Sigmoid colon (tissue), 4 donors: ENCODE data around the gene DQX1.

ENCODE experiments used
- CTCF ChIP-seq, 4 experiments: fragments of 450-650 bp in 3 of 4; fragments of 200-600 bp in 1 of 4; IDR thresholded peaks; one replicate each; pipeline ENCODE4 v1.5.1; 2016 to 2019; ENCODE audit warnings: antibody characterized with exemption in 4 of 4, mild to moderate bottlenecking in 3 of 4, moderate library complexity in 2 of 4
- EP300 ChIP-seq, 4 donors: sonication (generic); formaldehyde crosslinking; IDR thresholded peaks; one replicate each; pipeline ENCODE4 v1.6.1; 2017; ENCODE audit warnings: antibody characterized with exemption in 4 of 4
- POLR2A ChIP-seq, 2 donors: fragments of 450-650 bp; IDR thresholded peaks; one replicate each; pipeline ENCODE4 v1.6.1; 2016; ENCODE audit warnings: antibody characterized with exemption in 2 of 2, mild to moderate bottlenecking in 2 of 2, moderate library complexity in 2 of 2
- POLR2AphosphoS5 ChIP-seq, 4 donors: sonication (generic); formaldehyde crosslinking; IDR thresholded peaks; one replicate each; pipeline ENCODE4 v1.6.1; 2017; ENCODE audit warnings: antibody characterized with exemption in 4 of 4

- TF ChIP-seq POLR2A (IDR thresholded peaks at IDR 0.05) (no peak), CTCF (IDR thresholded peaks at IDR 0.05) (no peak), POLR2AphosphoS5 (IDR thresholded peaks at IDR 0.05) (no peak), EP300 (IDR thresholded peaks at IDR 0.05) (no peak)
These were observed 26.6 kb downstream of the DQX1 start, which contains the start of gene LBX2 for GRCh38 chr2:74499267-74499939.
